ENCODE results near the gene DEGS2. TPM values are rescaled to one million over a fixed set of nuclear protein-coding genes. Genes with fewer than 3 reads are reported as not detected.

DEGS2 gene
- polyA plus RNA-seq, 2 of the 4 experiments (the other 2 are of a cell fraction) = 0.93 to 2.3 TPM

GRCh38 chr14:100192672-100193416 is 33.4 kb upstream of the DEGS2 start (continued):
- TF ChIP-seq CEBPB (IDR thresholded peaks at IDR 0.05) (peak in 1 of 2 experiments; percentile 10; a peak in 1 of 4 replicates), USF2 (IDR thresholded peaks at IDR 0.05) (peak; percentile 96), ZSCAN20 (CRISPR knock-in tag; IDR thresholded peaks at IDR 0.05) (no peak), RCOR1 (IDR thresholded peaks at IDR 0.05; ENCODE audit: low read depth, low read length) (no peak), FOSL2 (IDR thresholded peaks at IDR 0.05) (no peak), FOSL2 (CRISPR knock-in tag; IDR thresholded peaks at IDR 0.05) (no peak), HMGXB4 (CRISPR knock-in tag; IDR thresholded peaks at IDR 0.05; ENCODE audit: borderline replicate concordance) (peak; percentile 40; the same call in 1 of the 2 replicates)

GRCh38 chr14:100192250-100192671 is 32.8 kb upstream of the DEGS2 start:
- ChIA-PET POLR2A (interaction anchor here (0.9 to 1.5 kb wide), 8 partner anchors 13 to 221 kb away, joined by 3 to 11 read pairs (median 4); no protein-coding TSS in a partner anchor), CTCF (interaction anchor here (0.6 to 4.0 kb wide), 59 partner anchors 9 to 1004 kb away, joined by 3 to 64 read pairs (median 6); partner anchors contain the start of gene DEGS2)
- Histone ChIP-seq H3K9me3 (no peaks in the 10 kb centered on the region), H3K27ac (peak overlapping the region; percentile 85 to 92), H3K4me1 (peaks cover 15% of the 10 kb centered on the region), H3K4me3 (peak overlapping the region; percentile 30), H3K4me2 (peak overlapping the region; percentile 72)
- no peak for DNase-seq (ENCODE audit: low read depth in 1 of 2, low spot score in 1 of 2)
- TF ChIP-seq ESRRA (IDR thresholded peaks at IDR 0.05; ENCODE audit: borderline replicate concordance, low read length) = no peak
- TF ChIP-seq KDM1A (IDR thresholded peaks at IDR 0.05; ENCODE audit: low read depth) = no peak
- no peak for TF ChIP-seq E2F6 (IDR thresholded peaks at IDR 0.05; ENCODE audit: borderline replicate concordance, low read depth)
- no peak for TF ChIP-seq RCOR1 (IDR thresholded peaks at IDR 0.05; ENCODE audit: low read depth, low read length)
- TF ChIP-seq SREBF2 (IDR thresholded peaks at IDR 0.05) = no peak
- no peak for TF ChIP-seq POLR2AphosphoS2 (conservative IDR thresholded peaks at IDR 0.05; ENCODE audit: low read length)
- no peak for TF ChIP-seq EHF (CRISPR knock-in tag; IDR thresholded peaks at IDR 0.05)
- no peak for TF ChIP-seq EHMT2 (IDR thresholded peaks at IDR 0.05; ENCODE audit: low read depth)
- TF ChIP-seq GATA3 (IDR thresholded peaks at IDR 0.05; ENCODE audit: borderline replicate concordance) = no peak
- no peak for TF ChIP-seq HDAC2 (IDR thresholded peaks at IDR 0.05)
- TF ChIP-seq USF2 (IDR thresholded peaks at IDR 0.05) = no peak
- no peak for TF ChIP-seq CTCF (IDR thresholded peaks at IDR 0.05)
- no peak for TF ChIP-seq HOXB13 (CRISPR knock-in tag; IDR thresholded peaks at IDR 0.05; ENCODE audit: low read depth)
- TF ChIP-seq SMC3 (IDR thresholded peaks at IDR 0.05) = no peak
- TF ChIP-seq TP53 (CRISPR knock-in tag; IDR thresholded peaks at IDR 0.05) = no peak
- TF ChIP-seq CEBPB (IDR thresholded peaks at IDR 0.05) = no peak
- TF ChIP-seq KDM5A (IDR thresholded peaks at IDR 0.05) = no peak
- no peak for TF ChIP-seq FOSL2 (IDR thresholded peaks at IDR 0.05)
- no peak for TF ChIP-seq FOSL2 (CRISPR knock-in tag; IDR thresholded peaks at IDR 0.05)
- no peak for TF ChIP-seq NPAS2 (CRISPR knock-in tag; IDR thresholded peaks at IDR 0.05; ENCODE audit: borderline replicate concordance)
- TF ChIP-seq HEYL (CRISPR knock-in tag; IDR thresholded peaks at IDR 0.05) = no peak
- FAIRE-seq = no peak
- 70% methylated on average over 17 of the region's 21 CpGs for WGBS (ENCODE audit: missing lambda C conversion rate)
- ATAC-seq = no peak

Measured in A549 (cell line).